ENCODE data around the gene CCDC80. TPM values are rescaled to one million over a fixed set of nuclear protein-coding genes. Genes with fewer than 3 reads are reported as not detected.
A peak's percentile ranks its signal among the peaks of the same experiment; 100 is the strongest.
"Not testable (repeated sequence)": the region's sequence is repeated elsewhere in the genome, so short reads cannot be mapped to it uniquely, and the experiment has no call there.

CCDC80 gene
- polyA plus RNA-seq, 1 donor, result 27.6 TPM

- 80% methylated on average over 1 of the region's 2 CpGs for WGBS (ENCODE audit: insufficient coverage, low lambda C conversion rate)
- peaks cover 9% of the 10 kb centered on the region for H3K4me1 ChIP-seq (ENCODE audit: control insufficient read depth, insufficient read depth, low read length)
- no peak overlapping the region for H3K27ac ChIP-seq (ENCODE audit: low read length)
- no peak for DNase-seq
- no peaks in the 10 kb centered on the region for H3K9me3 ChIP-seq (ENCODE audit: control insufficient read depth, low read depth, low read length)
- peaks cover 25% of the 10 kb centered on the region for H3K36me3 ChIP-seq (ENCODE audit: control insufficient read depth, insufficient read depth, low read length)
- no peak overlapping the region for H3K4me3 ChIP-seq (ENCODE audit: low read length)
- no peaks in the 10 kb centered on the region for H3K27me3 ChIP-seq (ENCODE audit: control insufficient read depth, insufficient read depth, low read length)
Observed at GRCh38 chr3:112568642-112569041, 72.3 kb downstream of the CCDC80 start.

DNA sequence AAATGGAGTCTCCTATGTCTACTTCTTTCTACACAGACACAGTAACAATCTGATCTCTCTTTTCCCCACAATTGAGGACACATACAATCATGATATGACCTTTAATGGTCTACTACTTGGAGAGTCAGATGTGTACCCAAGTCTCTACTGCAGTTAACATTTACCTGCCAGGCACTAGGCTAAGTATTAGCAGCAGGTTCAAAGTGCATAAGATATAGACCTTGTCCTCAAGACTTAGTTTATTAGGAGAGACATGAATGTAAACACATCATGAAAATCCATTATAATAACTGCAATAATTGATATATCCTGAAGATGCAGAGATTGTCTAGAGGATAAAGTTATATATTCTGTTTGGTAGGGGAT is 76.0 kb downstream of the CCDC80 start:
- Histone ChIP-seq H3K36me3 (ENCODE audit: control insufficient read depth, insufficient read depth, low read length) (peaks cover 8% of the 10 kb centered on the region), H3K4me3 (ENCODE audit: low read length) (no peak overlapping the region), H3K9me3 (ENCODE audit: control insufficient read depth, low read depth, low read length) (no peaks in the 10 kb centered on the region), H3K27ac (ENCODE audit: low read length) (peak overlapping the region; percentile 51), H3K27me3 (ENCODE audit: control insufficient read depth, insufficient read depth, low read length) (no peaks in the 10 kb centered on the region), H3K4me1 (ENCODE audit: control insufficient read depth, insufficient read depth, low read length) (peaks cover 15% of the 10 kb centered on the region)
- peak; percentile 41 to 81 for DNase-seq

GRCh38 chr3:112564247-112564939 is 76.5 kb downstream of the CCDC80 start:
- peak in 1 of 2 donors; percentile 48 for DNase-seq
- not testable (repeated sequence) for H3K4me3 ChIP-seq (ENCODE audit: low read length); H3K27me3 ChIP-seq (ENCODE audit: control insufficient read depth, insufficient read depth, low read length); H3K9me3 ChIP-seq (ENCODE audit: control insufficient read depth, low read depth, low read length); H3K36me3 ChIP-seq (ENCODE audit: control insufficient read depth, insufficient read depth, low read length)
- H3K27ac ChIP-seq (ENCODE audit: low read length), result peak overlapping the region; percentile 51
- 80% methylated on average over 1 of the region's 15 CpGs for WGBS (ENCODE audit: insufficient coverage, low lambda C conversion rate)
- peaks cover 16% of the 10 kb centered on the region for H3K4me1 ChIP-seq (ENCODE audit: control insufficient read depth, insufficient read depth, low read length)

- WGBS (ENCODE audit: insufficient coverage, low lambda C conversion rate), result no CpG with 5 or more reads among the region's 58 CpGs
- Histone ChIP-seq H3K27ac (ENCODE audit: low read length) (peak within 1 kb of the TSS; percentile 100), H3K9me3 (ENCODE audit: control insufficient read depth, low read depth, low read length) (no peaks in the 10 kb centered on the region), H3K4me3 (ENCODE audit: low read length) (peak within 1 kb of the TSS; percentile 95), H3K4me1 (ENCODE audit: control insufficient read depth, insufficient read depth, low read length) (peaks cover 20% of the 10 kb centered on the region), H3K36me3 (ENCODE audit: control insufficient read depth, insufficient read depth, low read length) (peaks cover 5% of the 10 kb centered on the region), H3K27me3 (ENCODE audit: control insufficient read depth, insufficient read depth, low read length) (no peaks in the 10 kb centered on the region)
- DNase-seq, result peak; percentile 98 to 99
Observed at GRCh38 chr3:112561734-112562529, 79.0 kb downstream of the CCDC80 start, which contains the start of the genes ATG3 and SLC35A5. Gene ATG3, minus strand, starts transcription at chr3:112561962. Its CDS starts 434 bp downstream, at chr3:112561528. Gene SLC35A5, plus strand, starts transcription at chr3:112562045. Its CDS starts 1,359 bp downstream, at chr3:112563404.

DNA sequence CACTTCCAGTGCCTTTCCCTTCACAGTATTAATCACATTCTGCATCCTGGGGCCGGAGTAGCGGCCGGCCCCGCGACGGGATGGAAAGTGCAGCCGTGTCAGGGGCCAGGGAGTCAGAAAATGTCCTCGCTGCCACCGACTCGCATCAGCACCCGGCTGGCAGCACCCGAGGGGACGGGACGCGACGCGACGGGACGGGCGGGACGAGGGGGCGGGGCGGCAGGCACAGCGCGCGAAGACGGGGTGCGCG is 79.5 kb downstream of the CCDC80 start:
- no CpG with 5 or more reads among the region's 29 CpGs for WGBS (ENCODE audit: insufficient coverage, low lambda C conversion rate)
- Histone ChIP-seq H3K36me3 (ENCODE audit: control insufficient read depth, insufficient read depth, low read length) (peaks cover 5% of the 10 kb centered on the region), H3K4me3 (ENCODE audit: low read length) (peak overlapping the region; percentile 95), H3K4me1 (ENCODE audit: control insufficient read depth, insufficient read depth, low read length) (peaks cover 20% of the 10 kb centered on the region), H3K9me3 (ENCODE audit: control insufficient read depth, low read depth, low read length) (no peaks in the 10 kb centered on the region), H3K27ac (ENCODE audit: low read length) (peak overlapping the region; percentile 100), H3K27me3 (ENCODE audit: control insufficient read depth, insufficient read depth, low read length) (no peaks in the 10 kb centered on the region)
- DNase-seq, result peak in 1 of 2 donors; percentile 52

DNA sequence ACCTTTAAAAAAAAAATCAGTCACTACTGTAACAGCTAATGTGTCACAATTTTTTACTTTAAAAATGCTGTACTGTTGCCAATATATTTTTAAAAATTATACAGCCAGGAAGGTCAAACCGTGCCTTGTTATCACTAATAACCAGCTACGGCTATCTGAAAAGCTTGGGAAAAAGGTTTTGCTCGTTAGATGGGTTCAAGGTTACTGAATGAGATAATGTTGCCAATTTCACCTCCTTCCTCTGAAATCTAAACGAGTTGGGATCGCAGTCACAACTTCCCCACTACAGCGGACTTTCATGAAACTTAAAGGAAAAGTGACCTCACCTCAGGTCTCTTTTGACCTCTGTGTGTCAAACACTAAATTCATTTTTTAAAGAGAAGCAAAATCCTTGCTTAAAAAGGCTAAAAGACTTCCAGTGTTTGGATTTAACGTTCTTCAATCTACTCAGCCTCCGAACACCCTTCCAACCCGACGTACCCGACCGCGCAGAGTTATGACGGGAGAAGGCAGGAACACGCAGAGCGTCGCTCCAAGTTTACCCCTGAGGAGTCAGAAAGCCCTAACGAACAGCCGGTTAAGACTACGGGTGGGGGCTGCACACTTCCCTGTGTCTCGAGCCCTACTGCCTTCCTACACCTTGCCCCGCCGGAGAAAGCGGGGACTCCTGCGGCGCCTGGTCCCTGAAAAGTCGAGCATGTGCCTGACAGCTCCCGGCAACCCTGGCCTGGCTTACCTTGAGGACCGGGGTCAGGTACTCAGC is 80.0 kb downstream of the CCDC80 start:
- peaks cover 20% of the 10 kb centered on the region for H3K4me1 ChIP-seq (ENCODE audit: control insufficient read depth, insufficient read depth, low read length)
- DNase-seq, result peak; percentile 67 to 88
- WGBS (ENCODE audit: insufficient coverage, low lambda C conversion rate), result 0% methylated on average over 1 of the region's 29 CpGs

GRCh38 chr3:112560307-112560706 is 80.6 kb downstream of the CCDC80 start:
- no peaks in the 10 kb centered on the region for H3K9me3 ChIP-seq (ENCODE audit: control insufficient read depth, low read depth, low read length)
- peak overlapping the region; percentile 95 for H3K4me3 ChIP-seq (ENCODE audit: low read length)
- peaks cover 20% of the 10 kb centered on the region for H3K4me1 ChIP-seq (ENCODE audit: control insufficient read depth, insufficient read depth, low read length)
- no peak for DNase-seq
- 14% methylated on average over 1 of the region's 2 CpGs for WGBS (ENCODE audit: insufficient coverage, low lambda C conversion rate)
- H3K27ac ChIP-seq (ENCODE audit: low read length), result peak overlapping the region; percentile 100
- no peaks in the 10 kb centered on the region for H3K27me3 ChIP-seq (ENCODE audit: control insufficient read depth, insufficient read depth, low read length)
- H3K36me3 ChIP-seq (ENCODE audit: control insufficient read depth, insufficient read depth, low read length), result peaks cover 5% of the 10 kb centered on the region

More for the DNA sequence above, 80.0 kb downstream of the CCDC80 start:
- no peaks in the 10 kb centered on the region for H3K9me3 ChIP-seq (ENCODE audit: control insufficient read depth, low read depth, low read length)
- peaks cover 5% of the 10 kb centered on the region for H3K36me3 ChIP-seq (ENCODE audit: control insufficient read depth, insufficient read depth, low read length)
- peak overlapping the region; percentile 100 for H3K27ac ChIP-seq (ENCODE audit: low read length)
- H3K27me3 ChIP-seq (ENCODE audit: control insufficient read depth, insufficient read depth, low read length), result no peaks in the 10 kb centered on the region
- peak overlapping the region; percentile 95 for H3K4me3 ChIP-seq (ENCODE audit: low read length)

GRCh38 chr3:112557976-112558375 is 83.0 kb downstream of the CCDC80 start:
- 100% methylated on average over 1 of the region's 1 CpG for WGBS (ENCODE audit: insufficient coverage, low lambda C conversion rate)
- Histone ChIP-seq H3K27me3 (ENCODE audit: control insufficient read depth, insufficient read depth, low read length) (no peaks in the 10 kb centered on the region), H3K27ac (ENCODE audit: low read length) (no peak overlapping the region), H3K4me3 (ENCODE audit: low read length) (no peak overlapping the region), H3K4me1 (ENCODE audit: control insufficient read depth, insufficient read depth, low read length) (peaks cover 5% of the 10 kb centered on the region), H3K36me3 (ENCODE audit: control insufficient read depth, insufficient read depth, low read length) (peaks cover 5% of the 10 kb centered on the region), H3K9me3 (ENCODE audit: control insufficient read depth, low read depth, low read length) (no peaks in the 10 kb centered on the region)
- no peak for DNase-seq

GRCh38 chr3:112555535-112556170 is 85.3 kb downstream of the CCDC80 start:
- no peak overlapping the region for H3K27ac ChIP-seq (ENCODE audit: low read length)
- H3K36me3 ChIP-seq (ENCODE audit: control insufficient read depth, insufficient read depth, low read length), result peaks cover 5% of the 10 kb centered on the region
- DNase-seq, result no peak
- H3K4me3 ChIP-seq (ENCODE audit: low read length), result no peak overlapping the region
- WGBS (ENCODE audit: insufficient coverage, low lambda C conversion rate), result 83% methylated on average over 1 of the region's 1 CpG
- H3K4me1 ChIP-seq (ENCODE audit: control insufficient read depth, insufficient read depth, low read length), result peaks cover 5% of the 10 kb centered on the region
- H3K27me3 ChIP-seq (ENCODE audit: control insufficient read depth, insufficient read depth, low read length), result no peaks in the 10 kb centered on the region
- no peaks in the 10 kb centered on the region for H3K9me3 ChIP-seq (ENCODE audit: control insufficient read depth, low read depth, low read length)

DNA sequence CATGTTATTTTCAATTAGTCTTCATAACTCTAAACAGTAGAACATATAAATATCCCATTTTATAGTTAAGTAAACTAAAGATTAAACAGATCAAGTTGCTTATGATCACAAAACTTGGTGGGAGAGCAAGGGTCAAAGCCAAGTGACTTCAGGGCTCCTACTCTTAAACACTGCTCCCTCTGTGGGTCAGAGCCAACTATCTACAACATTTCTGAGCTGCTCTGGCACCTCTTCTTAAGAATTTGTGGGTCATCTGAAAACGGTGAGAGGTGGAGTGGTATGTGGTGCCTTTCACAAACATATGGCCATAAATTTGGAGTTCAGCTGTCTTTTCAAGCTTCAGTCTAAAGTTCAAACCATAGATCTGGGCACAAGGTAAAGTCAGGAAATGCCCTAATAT is 90.1 kb downstream of the CCDC80 start:
- Histone ChIP-seq H3K4me3 (ENCODE audit: low read length) (no peak overlapping the region), H3K4me1 (ENCODE audit: control insufficient read depth, insufficient read depth, low read length) (no peaks in the 10 kb centered on the region), H3K27ac (ENCODE audit: low read length) (no peak overlapping the region), H3K36me3 (ENCODE audit: control insufficient read depth, insufficient read depth, low read length) (peaks cover 20% of the 10 kb centered on the region), H3K9me3 (ENCODE audit: control insufficient read depth, low read depth, low read length) (no peaks in the 10 kb centered on the region), H3K27me3 (ENCODE audit: control insufficient read depth, insufficient read depth, low read length) (no peaks in the 10 kb centered on the region)
- peak in 1 of 2 donors; percentile 14 for DNase-seq
- no CpG with 5 or more reads among the region's 1 CpG for WGBS (ENCODE audit: insufficient coverage, low lambda C conversion rate)
